Lower leg skin (tissue), 3 donors: ENCODE data around the gene IFNL1.

Experiments
- POLR2A ChIP-seq, 2 donors: fragments of 450-650 bp; IDR thresholded peaks; one replicate each; pipeline ENCODE4 v1.6.1; 2016 to 2017; ENCODE audit warnings: antibody characterized with exemption in 2 of 2, mild to moderate bottlenecking in 1 of 2, moderate library complexity in 1 of 2
- TF ChIP-seq, protein P1 (sequence below), 3 donors: fragments of 450-650 bp; IDR thresholded peaks; one replicate each; pipeline ENCODE4 v1.5.1; 2016; ENCODE audit warnings: antibody characterized with exemption in 3 of 3, mild to moderate bottlenecking in 3 of 3, moderate library complexity in 2 of 3

DNA sequence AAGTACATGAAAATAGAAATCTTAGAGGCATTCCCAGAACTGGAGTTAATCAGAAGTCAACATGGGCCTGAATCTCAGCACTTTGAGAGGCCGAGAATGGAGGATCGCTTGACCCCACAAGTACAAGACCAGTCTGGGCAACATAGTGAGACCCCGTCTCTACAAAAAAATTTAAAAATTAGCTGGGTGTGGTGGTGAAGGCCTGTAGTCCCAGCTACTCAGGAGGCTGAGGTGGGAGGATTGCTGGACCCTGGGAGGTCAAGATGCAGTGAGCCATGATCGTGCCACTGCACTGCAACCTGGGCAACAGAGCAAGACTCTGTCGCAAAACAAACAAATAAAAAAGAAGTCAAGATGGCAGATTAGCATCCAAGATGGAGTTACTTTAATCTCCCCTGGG is 19.5 kb upstream of the IFNL1 start:
- TF ChIP-seq, protein P1, sequence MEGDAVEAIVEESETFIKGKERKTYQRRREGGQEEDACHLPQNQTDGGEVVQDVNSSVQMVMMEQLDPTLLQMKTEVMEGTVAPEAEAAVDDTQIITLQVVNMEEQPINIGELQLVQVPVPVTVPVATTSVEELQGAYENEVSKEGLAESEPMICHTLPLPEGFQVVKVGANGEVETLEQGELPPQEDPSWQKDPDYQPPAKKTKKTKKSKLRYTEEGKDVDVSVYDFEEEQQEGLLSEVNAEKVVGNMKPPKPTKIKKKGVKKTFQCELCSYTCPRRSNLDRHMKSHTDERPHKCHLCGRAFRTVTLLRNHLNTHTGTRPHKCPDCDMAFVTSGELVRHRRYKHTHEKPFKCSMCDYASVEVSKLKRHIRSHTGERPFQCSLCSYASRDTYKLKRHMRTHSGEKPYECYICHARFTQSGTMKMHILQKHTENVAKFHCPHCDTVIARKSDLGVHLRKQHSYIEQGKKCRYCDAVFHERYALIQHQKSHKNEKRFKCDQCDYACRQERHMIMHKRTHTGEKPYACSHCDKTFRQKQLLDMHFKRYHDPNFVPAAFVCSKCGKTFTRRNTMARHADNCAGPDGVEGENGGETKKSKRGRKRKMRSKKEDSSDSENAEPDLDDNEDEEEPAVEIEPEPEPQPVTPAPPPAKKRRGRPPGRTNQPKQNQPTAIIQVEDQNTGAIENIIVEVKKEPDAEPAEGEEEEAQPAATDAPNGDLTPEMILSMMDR (IDR thresholded peaks at IDR 0.05) = no peak
- no peak for TF ChIP-seq POLR2A (IDR thresholded peaks at IDR 0.05)
